SK-N-MC (cell line): ENCODE data around the gene COPZ2.

ENCODE experiments used
- EZH2 ChIP-seq: fragments of 200-600 bp; sonication (generic); IDR thresholded peaks from one replicate; pipeline ENCODE4 v1.6.1; 2017; ENCODE audit warnings: antibody characterized with exemption
- FOXP2 ChIP-seq: optimal IDR thresholded peaks from 2 replicates; pipeline ENCODE3; 2011; ENCODE audit warnings: mild to moderate bottlenecking, moderate library complexity; ENCODE audit not compliant: insufficient read depth; ENCODE audit errors: extremely low read length, control extremely low read depth
- POLR2AphosphoS5 ChIP-seq: IDR thresholded peaks from 2 replicates; pipeline ENCODE4 v1.6.1; 2012; ENCODE audit warnings: mild to moderate bottlenecking, low read depth, low read length, borderline replicate concordance

GRCh38 chr17:47994724-47995123 lies 42.9 kb downstream of the COPZ2 start:
- no peak for TF ChIP-seq POLR2AphosphoS5
- no peak for TF ChIP-seq EZH2
- no peak for TF ChIP-seq FOXP2
